SK-N-MC (cell line): ENCODE measurements around the gene HNRNPM.

Source experiments
- EZH2 ChIP-seq: fragments of 200-600 bp; sonication (generic); IDR thresholded peaks from one replicate; pipeline ENCODE4 v1.6.1; 2017; ENCODE audit warnings: antibody characterized with exemption
- FOXP2 ChIP-seq: optimal IDR thresholded peaks from 2 replicates; pipeline ENCODE3; 2011; ENCODE audit warnings: mild to moderate bottlenecking, moderate library complexity; ENCODE audit not compliant: insufficient read depth; ENCODE audit errors: extremely low read length, control extremely low read depth
- POLR2AphosphoS5 ChIP-seq: IDR thresholded peaks from 2 replicates; pipeline ENCODE4 v1.6.1; 2012; ENCODE audit warnings: mild to moderate bottlenecking, low read depth, low read length, borderline replicate concordance

DNA sequence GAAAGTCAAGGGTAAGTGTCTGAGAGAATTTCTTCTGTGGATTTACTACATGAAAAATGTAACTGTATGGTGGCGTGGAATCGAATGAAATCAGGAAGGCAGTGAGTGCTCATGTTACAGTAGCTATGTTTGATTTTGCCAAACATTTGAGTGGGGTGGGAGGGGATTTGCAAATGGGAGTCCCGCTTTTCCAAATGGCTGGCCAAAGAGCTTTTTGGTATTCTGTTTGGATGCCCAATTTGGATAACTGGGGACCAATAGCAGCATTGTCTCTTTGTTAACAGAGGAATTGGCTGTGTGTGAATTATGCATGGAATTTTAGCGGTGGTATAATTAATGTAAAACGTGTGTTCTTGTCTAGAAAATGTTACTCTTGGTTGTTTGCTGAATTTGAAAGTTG lies 17.8 kb downstream of the HNRNPM start:
- TF ChIP-seq EZH2: no peak
- TF ChIP-seq FOXP2: no peak
- TF ChIP-seq POLR2AphosphoS5: no peak
